Loucy (cell line): ENCODE results near the gene WWOX.

Experiments used
- H2AFZ ChIP-seq: fragments of 200-600 bp; sonication (generic); 2 replicates; pipeline ENCODE4 v1.6.0; 2016; ENCODE audit warnings: antibody characterized with exemption, mild to moderate bottlenecking, low read length, moderate library complexity
- H3F3A ChIP-seq: fragments of 200-600 bp; 2 replicates; pipeline ENCODE4 v1.6.0; 2016; ENCODE audit warnings: antibody characterized with exemption, low read depth, mild to moderate bottlenecking
- H3K27me3 ChIP-seq: fragments of 200-600 bp; sonication (generic); 2 replicates; pipeline ENCODE4 v1.6.1; 2014; ENCODE audit warnings: low read length, mild to moderate bottlenecking; ENCODE audit not compliant: insufficient read depth, poor library complexity, severe bottlenecking
- H3K36me3 ChIP-seq: fragments of 200-600 bp; sonication (generic); 2 replicates; pipeline ENCODE4 v1.6.1; 2016; ENCODE audit warnings: low read length; ENCODE audit not compliant: insufficient read depth
- H3K4me1 ChIP-seq: fragments of 200-600 bp; sonication (generic); 2 replicates; pipeline ENCODE4 v1.5.1; 2014; ENCODE audit warnings: low read length, mild to moderate bottlenecking; ENCODE audit not compliant: insufficient read depth, poor library complexity, severe bottlenecking
- H3K4me2 ChIP-seq: fragments of 200-600 bp; sonication (generic); 2 replicates; pipeline ENCODE4 v1.6.0; 2014; ENCODE audit warnings: antibody characterized with exemption, low read length, low read depth, mild to moderate bottlenecking; ENCODE audit not compliant: poor library complexity, severe bottlenecking
- H3K4me3 ChIP-seq: fragments of 200-600 bp; sonication (generic); 2 replicates; pipeline ENCODE4 v1.5.1; 2014; ENCODE audit warnings: low read length, mild to moderate bottlenecking, mixed read lengths; ENCODE audit not compliant: poor library complexity, severe bottlenecking
- H3K79me2 ChIP-seq: fragments of 200-600 bp; sonication (generic); 2 replicates; pipeline ENCODE4 v1.6.1; 2014; ENCODE audit warnings: low read length; ENCODE audit not compliant: insufficient read depth
- H3K9ac ChIP-seq: fragments of 200-600 bp; sonication (generic); 2 replicates; pipeline ENCODE4 v1.6.0; 2014; ENCODE audit warnings: mild to moderate bottlenecking, low read depth, low read length, moderate library complexity; ENCODE audit not compliant: poor library complexity, severe bottlenecking
- H3K9me2 ChIP-seq: fragments of 200-600 bp; sonication (generic); replicated peaks from 2 replicates; pipeline ENCODE4 v1.6.1; 2016; ENCODE audit warnings: low read depth, low read length, mixed read lengths
- H3K9me3 ChIP-seq: fragments of 200-600 bp; sonication (generic); 2 replicates; pipeline ENCODE4 v1.6.1; 2014; ENCODE audit warnings: mild to moderate bottlenecking, antibody characterized with exemption, low read length, low read depth; ENCODE audit not compliant: insufficient read depth
- H4K20me1 ChIP-seq: fragments of 200-600 bp; sonication (generic); 2 replicates; pipeline ENCODE4 v1.6.0; 2014; ENCODE audit warnings: antibody characterized with exemption, low read length, mild to moderate bottlenecking; ENCODE audit not compliant: insufficient read depth, poor library complexity, severe bottlenecking
- CTCF ChIP-seq: fragments of 200-600 bp; sonication (generic); conservative IDR thresholded peaks from 2 replicates; pipeline ENCODE4 v1.5.1; 2014; ENCODE audit warnings: mild to moderate bottlenecking, antibody characterized with exemption, low read length
- EZH2phosphoT487 ChIP-seq: fragments of 200-600 bp; IDR thresholded peaks from 2 replicates; pipeline ENCODE4 v1.6.1; 2018; ENCODE audit warnings: antibody characterized with exemption, mild to moderate bottlenecking, moderate library complexity, borderline replicate concordance

Gene WWOX

DNA sequence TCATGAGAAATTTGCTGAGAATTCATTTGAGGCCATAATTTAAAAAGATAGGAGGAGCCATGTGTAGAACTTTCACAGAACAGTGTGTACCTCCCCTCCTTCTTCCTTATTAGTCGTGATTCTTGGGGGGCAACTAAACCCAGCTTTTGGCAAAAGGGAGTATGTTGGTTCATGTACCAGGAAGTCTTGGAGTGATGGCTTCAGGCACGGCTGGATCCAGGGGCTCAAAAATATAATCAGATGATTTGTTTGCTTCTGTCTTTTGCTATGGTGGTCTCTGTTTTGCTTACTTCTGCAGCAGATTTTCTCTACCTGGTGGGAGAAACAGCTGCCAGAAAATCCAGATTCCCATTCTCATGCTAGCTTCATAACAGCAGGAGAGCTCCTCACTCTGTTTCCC is 871.2 kb downstream of the WWOX start:
- H3K4me1 ChIP-seq, result peaks cover 3% of the 10 kb centered on the region
- H4K20me1 ChIP-seq, result no peaks in the 10 kb centered on the region
- no peaks in the 10 kb centered on the region for H3K27me3 ChIP-seq
- H3K79me2 ChIP-seq, result no peaks in the 10 kb centered on the region
- no peaks in the 10 kb centered on the region for H3K36me3 ChIP-seq
- no peak overlapping the region for H3K4me3 ChIP-seq
- H3K9ac ChIP-seq, result no peak overlapping the region
- no peaks in the 10 kb centered on the region for H3F3A ChIP-seq
- H3K9me3 ChIP-seq, result no peaks in the 10 kb centered on the region
- TF ChIP-seq EZH2phosphoT487 (no peak), CTCF (no peak)
- no peak overlapping the region for H3K4me2 ChIP-seq
- no peak overlapping the region for H2AFZ ChIP-seq
- H3K9me2 ChIP-seq, result no peaks in the 10 kb centered on the region

DNA sequence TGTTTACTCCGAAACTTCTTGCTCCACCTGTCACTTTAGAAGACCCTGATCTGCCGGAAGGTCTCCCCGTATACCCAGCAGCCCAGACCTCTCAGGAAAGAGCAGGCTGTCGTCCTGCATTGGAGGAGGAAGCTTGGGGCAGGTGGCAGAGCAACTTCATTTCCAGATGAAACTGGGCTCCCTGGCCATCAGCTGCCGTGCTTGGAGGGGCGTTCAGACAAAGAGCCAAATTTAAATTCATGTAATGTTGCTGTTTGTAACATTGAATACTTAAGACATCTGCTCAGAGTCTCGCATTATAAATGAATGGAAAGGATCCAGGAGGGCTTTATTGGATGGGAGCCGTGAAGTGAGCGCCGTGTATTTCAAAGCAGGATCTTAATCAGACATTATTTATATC is 872.6 kb downstream of the WWOX start:
- Histone ChIP-seq H3K9me2 (no peaks in the 10 kb centered on the region), H3K9ac (no peak overlapping the region), H2AFZ (no peak overlapping the region), H3K4me1 (peaks cover 3% of the 10 kb centered on the region), H3K36me3 (no peaks in the 10 kb centered on the region), H3K79me2 (no peaks in the 10 kb centered on the region), H3K9me3 (no peaks in the 10 kb centered on the region), H3K4me3 (no peak overlapping the region), H3K27me3 (no peaks in the 10 kb centered on the region), H3F3A (no peaks in the 10 kb centered on the region), H3K4me2 (no peak overlapping the region), H4K20me1 (no peaks in the 10 kb centered on the region)
- TF ChIP-seq CTCF, result no peak
- TF ChIP-seq EZH2phosphoT487, result no peak

- Histone ChIP-seq H3F3A (no peaks in the 10 kb centered on the region), H3K27me3 (no peaks in the 10 kb centered on the region), H3K4me1 (peaks cover 3% of the 10 kb centered on the region), H3K4me3 (no peak overlapping the region), H2AFZ (no peak overlapping the region), H3K36me3 (no peaks in the 10 kb centered on the region), H3K9ac (no peak overlapping the region), H3K79me2 (no peaks in the 10 kb centered on the region), H3K9me3 (no peaks in the 10 kb centered on the region), H4K20me1 (no peaks in the 10 kb centered on the region), H3K9me2 (no peaks in the 10 kb centered on the region), H3K4me2 (no peak overlapping the region)
- TF ChIP-seq EZH2phosphoT487 (no peak), CTCF (no peak)
Observed at GRCh38 chr16:78972986-78973385, 873.5 kb downstream of the WWOX start.
